ENCODE results near the gene RAPGEF3. TPM values are rescaled to one million over a fixed set of nuclear protein-coding genes. Genes with fewer than 3 reads are reported as not detected.

The RAPGEF3 gene
- total and polyA plus RNA-seq, 2 donors (not counting 1 experiment from before 2014, with no cell fraction given): 1.8 to 5.2 TPM

GRCh38 chr12:47776471-47777143, 17.9 kb upstream of the RAPGEF3 start:
- DNase-seq (no peak), ATAC-seq (ENCODE audit: low read depth) (no peak)
- H3K9me3 Mint-ChIP-seq (ENCODE audit: insufficient read depth): no peaks in the 10 kb centered on the region
- Histone ChIP-seq H3K79me2 (ENCODE audit: control insufficient read depth, insufficient read depth, low read length) (peaks cover 28% of the 10 kb centered on the region), H4K20me1 (ENCODE audit: control insufficient read depth, insufficient read depth, low read length, poor library complexity, severe bottlenecking) (peaks cover 40% of the 10 kb centered on the region), H3K36me3 (replicated peaks in 1 of 2; ENCODE audit: control extremely low read depth in 1 of 2, control insufficient read depth in 1 of 2, extremely low read depth in 1 of 2, insufficient read depth in 2 of 2, low read length in 1 of 2) (no peaks in the 10 kb centered on the region), H3K4me2 (replicated peaks; ENCODE audit: low read depth, low read length, poor library complexity, severe bottlenecking) (no peak overlapping the region), H3K4me3 (ENCODE audit: control extremely low read depth in 1 of 5, extremely low read depth in 1 of 5, insufficient read depth in 1 of 5, low read depth in 2 of 5, low read length in 4 of 5) (no peak overlapping the region), H3K4me1 (ENCODE audit: control insufficient read depth in 2 of 2, insufficient read depth in 2 of 2, low read length in 2 of 2) (peaks cover 6 to 27% of the 10 kb centered on the region in 2 donors), H3K9me3 (ENCODE audit: control extremely low read depth in 1 of 3, control insufficient read depth in 2 of 3, insufficient read depth in 1 of 3, low read length in 2 of 3) (no peaks in the 10 kb centered on the region), H3K9ac (ENCODE audit: low read length) (no peak overlapping the region), H2AFZ (ENCODE audit: insufficient read depth, low read depth, low read length, poor library complexity, severe bottlenecking) (no peak overlapping the region), H3K27ac (ENCODE audit: low read length in 2 of 2) (no peak overlapping the region), H3K27me3 (replicated peaks in 1 of 4; ENCODE audit: control extremely low read depth in 1 of 4, control insufficient read depth in 3 of 4, insufficient read depth in 4 of 4, low read length in 3 of 4) (no peaks in the 10 kb centered on the region)
- intact Hi-C loops (cut with micrococcal nuclease): no loop called here
- no peak overlapping the region for H3K4me3 Mint-ChIP-seq
- POLR2A ChIA-PET: interaction anchor here (1.1 to 2.0 kb wide), 2 partner anchors 31 to 62 kb away, joined by 3 to 6 read pairs; no protein-coding TSS in a partner anchor
- CTCF ChIA-PET: interaction anchor here (1.1 to 20.0 kb wide), 9 partner anchors 8 to 125 kb away, joined by 3 to 584 read pairs (median 94); partner anchors contain the start of genes ENDOU, RAPGEF3 and RPAP3
- H3K27me3 Mint-ChIP-seq: no peaks in the 10 kb centered on the region
- no peak for TF ChIP-seq EZH2 (IDR thresholded peaks at IDR 0.05; ENCODE audit: borderline replicate concordance, insufficient read depth, low read depth, low read length, poor library complexity, severe bottlenecking)
- no peak for TF ChIP-seq CTCF (IDR thresholded peaks at IDR 0.05)
- WGBS (ENCODE audit: insufficient coverage): 86% methylated on average over 1 of the region's 5 CpGs
- peaks cover 31% of the 10 kb centered on the region for H3K4me1 Mint-ChIP-seq
- H3K27ac Mint-ChIP-seq: no peak overlapping the region
